MCF 10A (cell line): Measurements from ENCODE around the gene NEAT1. TPM values are rescaled to one million over a fixed set of nuclear protein-coding genes. Genes with fewer than 3 reads are reported as not detected.
A peak's percentile ranks its signal among the peaks of the same experiment; 100 is the strongest.
"Not testable (repeated sequence)": the region's sequence is repeated elsewhere in the genome, so short reads cannot be mapped to it uniquely, and the experiment has no call there.

Experiments used
- BruUV-seq: library from RNA; stranded (reverse); fragments of 400-500 nt; replicated peaks from 2 replicates; lab custom pipeline; 2021; lab: Mats Ljungman, UMichigan
- CTCF ChIA-PET: fragments of 300-600 bp; sonication (Branson Sonifier 250); formaldehyde crosslinking; extraction: SDS; loops from one replicate; lab custom pipeline; 2021; ENCODE audit warnings: antibody characterized with exemption, inconsistent platforms; lab: Yijun Ruan, JAX
- POLR2A ChIA-PET: fragments of 300-600, 350-650 bp; sonication (Branson Sonifier 250); formaldehyde crosslinking; extraction: SDS; loops from one replicate; lab custom pipeline; 2020; ENCODE audit warnings: antibody characterized with exemption, inconsistent platforms; lab: Yijun Ruan, JAX
- DNase-seq: peaks from one replicate; pipeline ENCODE4 v3.0.0-alpha.2; 2018; ENCODE audit not compliant: unreplicated experiment
- H3K27ac Mint-ChIP-seq: one replicate; pipeline ENCODE4 v1.8.0; 2022; ENCODE audit warnings: mild to moderate bottlenecking, low read depth, mixed read lengths; ENCODE audit not compliant: unreplicated experiment
- H3K27me3 Mint-ChIP-seq: one replicate; pipeline ENCODE4 v1.8.0; 2022; ENCODE audit warnings: mixed read lengths; ENCODE audit not compliant: insufficient read depth, unreplicated experiment
- H3K36me3 Mint-ChIP-seq: one replicate; pipeline ENCODE4 v1.8.0; 2022; ENCODE audit warnings: mild to moderate bottlenecking, moderate library complexity, mixed read lengths; ENCODE audit not compliant: insufficient read depth, unreplicated experiment
- H3K4me1 Mint-ChIP-seq: one replicate; pipeline ENCODE4 v1.8.0; 2022; ENCODE audit warnings: mixed read lengths; ENCODE audit not compliant: insufficient read depth, unreplicated experiment
- H3K4me3 Mint-ChIP-seq: one replicate; pipeline ENCODE4 v1.8.0; 2022; ENCODE audit warnings: mild to moderate bottlenecking, moderate library complexity, mixed read lengths; ENCODE audit not compliant: unreplicated experiment
- H3K9me3 Mint-ChIP-seq: one replicate; pipeline ENCODE4 v1.8.0; 2022; ENCODE audit warnings: mixed read lengths; ENCODE audit not compliant: unreplicated experiment
- CTCF ChIP-seq: fragments of 200-600 bp; IDR thresholded peaks from one replicate; pipeline ENCODE4 v1.8.0; 2022; ENCODE audit warnings: antibody characterized with exemption, mild to moderate bottlenecking; ENCODE audit not compliant: unreplicated experiment
- intact Hi-C: fragments of 100-400 bp; cut with micrococcal nuclease; formaldehyde crosslinking; loops from 2 replicates; pipeline ENCODE4 v1.14.1; 2022
- total RNA-seq: library from RNA; stranded (reverse); gene quantifications from 2 replicates; pipeline ENCODE4 v1.2.3, GENCODE V29; 2022

Gene NEAT1
- total RNA-seq, 1 experiment from 2014 or later, result 1,026 TPM

GRCh38 chr11:65468874-65469333, 46.3 kb downstream of the NEAT1 start:
- no peaks in the 10 kb centered on the region for H3K27me3 Mint-ChIP-seq
- ChIA-PET CTCF (interaction anchor here (0.6 to 1.7 kb wide), 9 partner anchors 10 to 307 kb away, joined by 3 to 7 read pairs (median 4); no protein-coding TSS in a partner anchor), POLR2A (interaction anchor here (0.9 to 20.2 kb wide), 9 partner anchors 8 to 48 kb away, joined by 4 to 2284 read pairs (median 7); partner anchors contain the start of genes MALAT1 and NEAT1)
- H3K4me1 Mint-ChIP-seq, result peaks cover 15% of the 10 kb centered on the region
- no peak overlapping the region for H3K4me3 Mint-ChIP-seq
- no peaks in the 10 kb centered on the region for H3K9me3 Mint-ChIP-seq
- intact Hi-C loops, result loop anchor here (1.0 to 2.0 kb wide), 2 partner anchors 53 to 86 kb away; partner anchors contain the start of gene SLC25A45
- TF ChIP-seq CTCF, result peak; percentile 61
- peak; percentile 87 for DNase-seq
- peaks cover 5% of the 10 kb centered on the region for H3K36me3 Mint-ChIP-seq
- no peak overlapping the region for H3K27ac Mint-ChIP-seq
- no TSS peak for BruUV-seq

DNA sequence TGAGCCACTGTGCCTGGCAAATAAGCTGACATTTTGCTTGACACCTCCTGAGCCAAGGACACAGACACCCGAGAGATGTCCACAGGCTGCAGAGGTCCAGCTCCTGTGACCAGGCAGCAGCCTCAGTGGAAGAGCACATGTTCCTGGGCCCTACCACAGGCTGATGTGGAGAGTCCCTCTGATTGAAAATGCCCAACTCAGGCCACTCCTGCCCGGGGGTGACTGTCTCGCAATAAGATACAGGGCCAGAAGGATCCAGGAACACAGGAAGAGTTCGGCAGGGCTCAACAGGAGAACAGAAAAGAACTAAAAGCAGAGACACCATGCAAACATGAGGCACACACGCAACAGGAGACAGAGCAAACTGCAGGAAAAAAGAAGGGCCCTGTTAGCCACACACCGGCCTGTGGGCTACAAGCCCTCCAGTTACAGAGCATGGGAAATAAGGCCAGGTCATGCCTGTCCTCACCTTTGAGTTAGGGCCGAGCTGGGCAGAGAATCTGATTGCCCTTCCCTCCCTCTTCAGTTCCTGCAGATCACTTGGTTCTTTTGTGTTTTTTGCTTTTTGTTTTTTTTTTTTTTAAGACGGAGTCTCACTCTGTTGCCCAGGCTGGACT, 47.9 kb downstream of the NEAT1 start:
- Mint-ChIP-seq H3K4me3 (no peak overlapping the region), H3K4me1 (peaks cover 15% of the 10 kb centered on the region), H3K9me3 (no peaks in the 10 kb centered on the region), H3K27me3 (no peaks in the 10 kb centered on the region), H3K36me3 (peaks cover 5% of the 10 kb centered on the region), H3K27ac (peak overlapping the region; percentile 97)
- intact Hi-C loops, result no loop called here
- POLR2A ChIA-PET, result interaction anchor here (13.9 to 20.2 kb wide), 2 partner anchors 28 to 50 kb away, joined by 373 to 2284 read pairs; partner anchors contain the start of genes MALAT1 and NEAT1
- TF ChIP-seq CTCF, result no peak
- DNase-seq, result no peak
- no TSS peak for BruUV-seq
- CTCF ChIA-PET, result interaction anchor here (1.0 to 2.5 kb wide), 2 partner anchors 27 to 110 kb away, joined by 4 to 10 read pairs; no protein-coding TSS in a partner anchor

- BruUV-seq, result TSS peak; percentile 59
- H3K27me3 Mint-ChIP-seq, result no peaks in the 10 kb centered on the region
- ChIA-PET POLR2A (interaction anchor here (0.6 to 20.2 kb wide), 20 partner anchors 8 to 154 kb away, joined by 3 to 2284 read pairs (median 6); partner anchors contain the start of genes MALAT1, NEAT1 and PCNX3), CTCF (interaction anchor here (0.6 to 2.5 kb wide), 10 partner anchors 10 to 539 kb away, joined by 3 to 10 read pairs (median 4); no protein-coding TSS in a partner anchor)
- H3K9me3 Mint-ChIP-seq, result no peaks in the 10 kb centered on the region
- H3K4me3 Mint-ChIP-seq, result peak overlapping the region; percentile 43
- DNase-seq, result peak; percentile 85
- peak overlapping the region; percentile 97 for H3K27ac Mint-ChIP-seq
- peaks cover 5% of the 10 kb centered on the region for H3K36me3 Mint-ChIP-seq
- H3K4me1 Mint-ChIP-seq, result peaks cover 15% of the 10 kb centered on the region
- intact Hi-C loops, result no loop called here
- TF ChIP-seq CTCF, result peak; percentile 25
These were observed 48.9 kb downstream of the NEAT1 start for GRCh38 chr11:65471447-65471891.

GRCh38 chr11:65472588-65473277, 50.1 kb downstream of the NEAT1 start:
- H3K27me3 Mint-ChIP-seq, H3K36me3 Mint-ChIP-seq, H3K9me3 Mint-ChIP-seq, DNase-seq: not testable (repeated sequence)
- Mint-ChIP-seq H3K4me3 (peak overlapping the region; percentile 43), H3K4me1 (peaks cover 17% of the 10 kb centered on the region), H3K27ac (peak overlapping the region; percentile 97)
- POLR2A ChIA-PET, result interaction anchor here (0.6 to 20.2 kb wide), 18 partner anchors 8 to 99 kb away, joined by 3 to 2284 read pairs (median 8); partner anchors contain the start of genes FAM89B, MALAT1, NEAT1 and SLC25A45
- BruUV-seq, result TSS peak; percentile 95
- intact Hi-C loops, result loop anchor here (1.0 kb wide), 1 partner anchor 25 kb away; no protein-coding TSS in a partner anchor
- CTCF ChIA-PET, result interaction anchor here (0.7 to 2.5 kb wide), 7 partner anchors 13 to 157 kb away, joined by 3 to 10 read pairs (median 4); no protein-coding TSS in a partner anchor
